Astrocyte of the cerebellum (primary cell): ENCODE measurements around the gene ADAM15.

Experiments used
- DNase-seq: peaks from one replicate; pipeline ENCODE4 v3.0.0-alpha.2; 2011; ENCODE audit warnings: low read depth
- H3K4me3 ChIP-seq: 2 replicates; pipeline ENCODE4 v1.5.1; 2011; ENCODE audit warnings: mild to moderate bottlenecking, low read depth, low read length, moderate library complexity
- CTCF ChIP-seq: IDR thresholded peaks from 2 replicates; pipeline ENCODE4 v1.5.1; 2012; ENCODE audit warnings: low read length, low read depth, moderate library complexity, mild to moderate bottlenecking; ENCODE audit errors: missing control alignments
- in situ Hi-C: cut with HindIII; loops from 2 replicates; pipeline ENCODE4 v1.10.0; 2017; ENCODE audit warnings: low sequenced_read_pairs

The ADAM15 gene

GRCh38 chr1:155104605-155105534, 53.8 kb downstream of the ADAM15 start:
- no peak for DNase-seq
- in situ Hi-C loops: no loop called here
- TF ChIP-seq CTCF: no peak

GRCh38 chr1:155105604-155106011, 54.5 kb downstream of the ADAM15 start:
- no peak overlapping the region for H3K4me3 ChIP-seq
- in situ Hi-C loops: no loop called here
- no peak for DNase-seq
- TF ChIP-seq CTCF: no peak

More at GRCh38 chr1:155104605-155105534, 53.8 kb downstream of the ADAM15 start:
- no peak overlapping the region for H3K4me3 ChIP-seq

GRCh38 chr1:155106862-155107261, 55.7 kb downstream of the ADAM15 start:
- no peak for TF ChIP-seq CTCF
- H3K4me3 ChIP-seq: no peak overlapping the region
- in situ Hi-C loops: no loop called here
- no peak for DNase-seq

GRCh38 chr1:155107309-155108264, 56.5 kb downstream of the ADAM15 start:
- TF ChIP-seq CTCF: no peak
- in situ Hi-C loops: no loop called here
- DNase-seq: no peak
- H3K4me3 ChIP-seq: no peak overlapping the region

- no peak for DNase-seq
- H3K4me3 ChIP-seq: no peak overlapping the region
- TF ChIP-seq CTCF: no peak
- in situ Hi-C loops: no loop called here
Observed at GRCh38 chr1:155108296-155108695, 57.2 kb downstream of the ADAM15 start.

GRCh38 chr1:155110381-155110780, 59.3 kb downstream of the ADAM15 start:
- DNase-seq: no peak
- TF ChIP-seq CTCF: no peak
- in situ Hi-C loops: loop anchor here (5.0 kb wide), 1 partner anchor 57 kb away; no protein-coding TSS in a partner anchor
- no peak overlapping the region for H3K4me3 ChIP-seq
